GM13976 (cell line): ENCODE data around the gene PTP4A2.

Experiments
- DNase-seq: peaks from one replicate; pipeline ENCODE4 v3.0.0; 2012; ENCODE audit warnings: low spot score
- CTCF ChIP-seq: IDR thresholded peaks from 2 replicates; pipeline ENCODE4 v1.5.1; 2012; ENCODE audit warnings: borderline replicate concordance, mild to moderate bottlenecking; ENCODE audit not compliant: insufficient read depth; ENCODE audit errors: extremely low read depth, missing control alignments, control extremely low read depth
- in situ Hi-C: fragments of 300-500 bp; cut with MboI; formaldehyde crosslinking; loops from one replicate; pipeline ENCODE4 v1.12.0; 2022; ENCODE audit warnings: low sequenced_read_pairs, mixed read lengths, inconsistent platforms; ENCODE audit not compliant: unreplicated experiment

The PTP4A2 gene

GRCh38 chr1:31872658-31873636 is 65.2 kb downstream of the PTP4A2 start:
- DNase-seq: no peak
- in situ Hi-C loops: no loop called here

GRCh38 chr1:31871703-31872102 is 66.5 kb downstream of the PTP4A2 start:
- no peak for DNase-seq
- no peak for TF ChIP-seq CTCF
- in situ Hi-C loops: no loop called here

More at GRCh38 chr1:31872658-31873636, 65.2 kb downstream of the PTP4A2 start:
- TF ChIP-seq CTCF: no peak

- in situ Hi-C loops: no loop called here
- no peak for DNase-seq
- TF ChIP-seq CTCF: no peak
Observed at GRCh38 chr1:31870086-31870736, 68.0 kb downstream of the PTP4A2 start.

- no peak for DNase-seq
- no peak for TF ChIP-seq CTCF
- in situ Hi-C loops: no loop called here
Observed at GRCh38 chr1:31869449-31869848, 68.7 kb downstream of the PTP4A2 start.

GRCh38 chr1:31868862-31869261 is 69.3 kb downstream of the PTP4A2 start:
- in situ Hi-C loops: no loop called here
- DNase-seq: no peak
- no peak for TF ChIP-seq CTCF

GRCh38 chr1:31867546-31867945 is 70.6 kb downstream of the PTP4A2 start:
- in situ Hi-C loops: no loop called here
- no peak for DNase-seq
- TF ChIP-seq CTCF: no peak
